ENCODE data around the gene CRLF1.

GRCh38 chr19:18591735-18592385 is 14.7 kb downstream of the CRLF1 start:
- no peak for TF ChIP-seq POLR2A (IDR thresholded peaks at IDR 0.05; ENCODE audit: low read depth, low read length)
- no peak for TF ChIP-seq TAF1 (IDR thresholded peaks at IDR 0.05; ENCODE audit: borderline replicate concordance, low read depth, low read length)
